NCI-H82 (cell line): ENCODE data around the gene PREP.
"Not testable (repeated sequence)": the region's sequence is repeated elsewhere in the genome, so short reads cannot be mapped to it uniquely, and the experiment has no call there.

ENCODE experiments used
- DNase-seq: peaks from one replicate; lab custom pipeline; 2025; lab: John Stamatoyannopoulos, UW

PREP gene

DNA sequence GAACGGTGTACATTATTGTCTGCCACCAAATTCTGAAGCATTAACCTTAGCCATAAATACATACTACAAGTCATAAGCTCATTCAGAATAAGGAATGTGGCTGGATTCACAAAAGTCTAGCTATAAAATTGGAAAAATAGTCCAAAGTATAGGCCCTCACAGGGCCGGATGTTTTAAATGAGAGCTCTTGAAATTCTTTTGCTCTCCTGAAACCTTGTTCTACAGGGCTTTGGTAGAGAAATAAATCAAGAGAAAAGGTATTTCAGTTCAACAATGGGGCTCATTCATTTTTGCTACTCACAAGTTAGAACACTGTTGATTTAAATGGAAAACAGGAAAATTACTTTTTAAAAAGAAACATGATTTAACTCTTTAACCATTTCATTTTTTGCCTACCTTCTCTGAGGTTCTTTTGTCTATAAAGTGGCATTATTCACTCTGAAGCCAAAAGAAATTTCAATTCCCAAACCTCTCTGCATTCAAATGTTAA lies 58.0 kb downstream of the PREP start:
- DNase-seq = no peak

DNA sequence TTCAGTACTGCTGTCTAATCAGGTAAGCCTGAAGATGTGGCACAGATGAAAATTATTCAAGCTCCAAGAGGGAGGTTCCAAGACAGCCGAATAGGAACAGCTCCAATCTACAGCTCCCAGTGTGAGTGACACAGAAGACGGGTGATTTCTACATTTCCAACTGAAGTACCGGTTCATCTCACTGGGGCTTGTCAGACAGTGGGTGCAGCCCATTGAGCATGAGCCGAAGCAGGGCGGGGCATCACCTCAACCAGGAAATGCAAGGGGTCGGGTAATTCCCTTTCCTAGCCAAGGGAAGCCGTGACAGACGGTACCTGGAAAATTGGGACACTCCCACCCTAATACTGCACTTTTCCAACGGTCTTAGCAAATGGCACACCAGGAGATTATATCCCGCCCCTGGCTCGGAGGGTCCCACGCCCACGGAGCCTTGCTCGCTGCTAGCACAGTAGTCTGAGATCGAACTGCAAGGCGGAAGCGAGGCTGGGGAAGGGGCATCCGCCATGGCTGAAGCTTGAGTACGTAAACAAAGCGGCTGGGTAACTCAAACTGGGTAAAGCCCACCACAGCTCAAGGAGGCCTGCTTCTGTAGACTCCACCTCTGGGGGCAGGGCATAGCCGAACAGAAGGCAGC lies 64.4 kb downstream of the PREP start:
- not testable (repeated sequence) for DNase-seq

DNA sequence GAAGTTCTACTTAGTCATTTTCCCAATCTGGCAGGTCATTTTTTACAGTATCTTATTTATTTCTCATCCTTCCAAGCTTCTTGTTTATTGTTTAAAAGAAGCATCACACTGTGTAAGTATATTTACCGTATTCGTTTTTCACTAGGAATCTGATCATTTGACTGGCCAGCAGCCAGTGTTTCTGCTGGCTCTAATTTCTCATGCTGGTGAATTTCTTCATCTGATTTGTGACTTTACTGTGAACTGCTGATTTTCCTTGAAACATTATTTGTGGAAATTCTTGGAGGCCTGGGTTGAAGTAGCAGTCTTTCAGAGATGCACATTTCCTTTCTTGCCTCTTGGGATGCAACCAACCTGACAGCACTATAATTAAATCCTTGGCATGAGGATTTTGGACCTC lies 65.9 kb downstream of the PREP start:
- no peak for DNase-seq

GRCh38 chr6:105332576-105332975 lies 70.3 kb downstream of the PREP start:
- DNase-seq = no peak

DNA sequence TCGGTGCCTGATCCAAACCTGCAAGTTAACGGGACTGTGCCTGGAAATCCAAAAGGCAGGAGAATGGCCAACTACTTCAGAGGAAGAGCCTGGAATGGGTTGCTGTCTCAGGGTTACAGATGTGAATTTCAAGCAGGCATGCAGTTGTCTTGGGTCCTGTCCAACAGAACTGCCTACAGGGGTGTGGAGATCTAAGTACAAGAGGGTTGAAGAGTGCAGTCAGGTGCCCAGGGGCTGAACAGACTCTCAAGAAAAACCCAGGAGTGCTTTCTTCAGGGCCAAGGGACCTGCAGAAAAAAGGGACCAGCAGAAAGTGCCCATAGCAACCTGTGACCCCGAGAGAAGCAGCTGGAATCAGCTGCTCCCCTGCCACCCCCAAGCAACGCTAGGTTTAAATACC lies 71.0 kb downstream of the PREP start:
- DNase-seq = no peak

DNA sequence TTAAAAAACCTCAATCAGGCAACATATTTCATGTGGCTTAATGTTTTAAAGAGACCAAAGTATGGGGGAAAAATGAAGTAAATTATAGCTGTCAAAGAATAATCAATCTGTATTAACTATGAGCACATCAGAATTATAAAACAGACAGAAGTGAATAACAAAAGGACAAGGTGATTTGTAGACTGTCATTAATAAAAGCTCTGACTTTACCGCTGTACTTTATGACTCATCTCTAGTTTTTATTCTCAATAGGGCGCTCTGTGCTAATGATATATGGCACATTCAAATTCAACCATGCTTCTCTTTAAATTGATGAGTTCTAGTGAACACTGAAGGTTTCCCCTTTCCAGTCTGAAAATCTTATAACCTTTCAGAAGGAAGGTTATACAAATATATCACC lies 72.0 kb downstream of the PREP start:
- DNase-seq = no peak

DNA sequence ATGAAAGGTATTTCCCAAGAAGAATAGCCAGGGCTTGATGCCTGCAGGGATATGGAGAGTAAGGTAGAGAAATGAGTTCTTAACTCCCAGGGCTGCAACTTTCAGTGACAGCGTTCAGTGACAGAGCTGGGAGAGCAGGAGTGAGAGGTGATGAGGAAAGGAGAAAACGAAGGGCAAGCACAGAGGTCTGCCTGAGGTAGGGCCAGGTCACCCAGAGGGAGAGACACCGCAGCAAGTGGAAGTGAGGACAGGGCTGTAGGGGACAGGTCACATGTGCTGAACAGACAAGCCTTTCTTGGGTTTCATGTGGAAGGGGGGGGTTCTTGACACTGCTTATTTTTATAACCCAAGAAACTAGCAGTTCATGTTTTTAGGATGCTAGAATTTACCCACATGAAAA lies 72.5 kb downstream of the PREP start:
- no peak for DNase-seq

DNA sequence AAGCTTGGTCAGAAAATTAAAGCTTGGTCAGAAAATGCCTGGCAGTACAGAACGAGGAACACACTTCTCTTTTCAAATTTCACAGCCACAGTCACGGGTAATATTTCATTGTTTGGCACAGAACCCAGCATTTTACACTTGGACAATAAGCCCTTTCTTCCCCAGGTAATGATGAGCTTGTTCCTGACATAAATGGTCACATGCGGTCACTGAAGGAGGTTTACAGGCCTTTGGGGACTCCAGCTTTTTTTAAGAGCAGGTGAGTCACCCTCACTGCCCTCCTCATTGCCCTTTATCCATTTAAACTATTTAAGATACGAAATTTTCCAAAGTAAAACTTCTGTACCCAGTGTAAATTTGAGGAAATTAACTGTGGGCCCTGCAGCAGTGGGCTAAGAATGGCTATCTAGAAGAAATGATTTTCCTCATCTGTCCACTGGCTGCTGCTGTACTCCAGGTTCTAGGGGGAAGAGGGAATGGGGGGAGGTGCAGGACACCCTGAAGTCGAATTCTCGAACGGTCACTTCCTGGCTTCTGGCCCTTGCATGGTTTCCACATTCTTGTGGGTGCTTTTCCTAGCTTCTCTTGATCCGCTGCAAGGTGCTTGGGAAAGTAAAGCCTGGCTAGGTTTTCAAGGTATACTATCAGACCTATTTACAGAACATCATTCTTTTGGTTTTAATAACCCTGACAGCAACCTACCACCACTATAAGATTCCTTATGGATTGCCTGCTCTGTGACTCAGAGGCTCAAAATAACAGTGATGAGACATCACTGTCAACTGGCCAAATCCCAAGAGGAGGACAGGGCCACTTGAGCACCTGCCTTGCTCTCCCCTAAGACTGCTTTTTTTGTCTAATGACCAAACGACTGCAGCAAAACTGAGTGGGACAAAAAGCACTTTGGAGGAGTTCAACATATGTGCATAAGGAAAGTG lies 75.8 kb downstream of the PREP start:
- DNase-seq = no peak

- no peak for DNase-seq
These were observed 76.7 kb downstream of the PREP start for GRCh38 chr6:105326216-105326615.

GRCh38 chr6:105324386-105324950 lies 78.4 kb downstream of the PREP start:
- no peak for DNase-seq

DNA sequence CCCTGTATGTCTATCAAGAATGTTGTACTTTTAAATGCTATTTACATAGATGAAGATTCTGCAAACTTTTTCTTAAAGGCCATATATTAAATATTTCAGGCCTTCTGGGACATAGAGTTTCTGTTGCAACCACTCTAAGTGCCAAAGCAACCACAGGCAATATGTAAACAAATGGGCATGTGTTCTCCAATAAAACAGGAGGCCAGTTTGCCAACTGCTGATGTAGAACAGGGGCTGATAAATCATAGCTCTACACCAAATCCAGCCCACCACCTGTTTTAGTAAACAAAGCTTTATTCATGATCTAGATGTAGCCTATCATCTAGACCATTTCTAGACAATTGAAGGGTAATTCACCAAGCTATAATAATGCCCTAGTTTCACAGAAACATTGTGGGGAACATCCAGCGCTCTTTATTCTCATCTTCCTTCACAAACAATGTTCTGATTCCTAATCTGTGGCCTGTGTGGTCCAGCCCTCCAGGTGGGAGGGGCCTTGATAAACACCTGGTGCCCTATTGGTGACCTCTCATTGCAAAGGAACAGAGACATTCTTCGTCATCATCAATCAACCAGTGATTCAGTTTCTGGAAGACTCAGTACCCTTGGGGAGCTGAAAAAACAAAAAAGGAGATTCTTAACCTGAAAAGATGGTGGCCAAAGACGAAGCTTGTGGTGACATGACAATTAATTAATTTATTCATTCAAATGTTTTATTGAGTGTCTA lies 80.2 kb downstream of the PREP start:
- no peak for DNase-seq

DNA sequence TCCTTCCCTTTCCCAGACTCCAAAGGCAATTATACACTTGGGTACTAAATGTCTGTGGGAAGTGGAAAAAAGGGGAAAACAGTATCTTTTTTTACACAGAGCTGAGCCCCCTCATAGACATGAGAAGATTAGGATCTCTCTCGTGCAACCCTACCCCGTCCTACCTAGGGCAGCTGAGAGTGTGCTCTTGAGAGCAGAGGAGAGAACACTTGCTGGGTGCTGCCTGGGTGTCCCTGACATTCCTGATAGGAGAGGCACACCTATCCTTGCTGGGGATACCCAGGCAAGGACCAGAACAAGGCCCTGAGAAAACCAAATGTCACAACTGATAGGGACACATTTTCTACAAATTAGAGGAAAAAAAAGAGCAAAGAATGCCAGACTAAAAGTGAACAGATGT lies 81.2 kb downstream of the PREP start:
- DNase-seq = no peak

GRCh38 chr6:105321207-105321606 lies 81.7 kb downstream of the PREP start:
- no peak for DNase-seq

- peak; percentile 41 for DNase-seq
These were observed 82.1 kb downstream of the PREP start for GRCh38 chr6:105320765-105321164.

DNA sequence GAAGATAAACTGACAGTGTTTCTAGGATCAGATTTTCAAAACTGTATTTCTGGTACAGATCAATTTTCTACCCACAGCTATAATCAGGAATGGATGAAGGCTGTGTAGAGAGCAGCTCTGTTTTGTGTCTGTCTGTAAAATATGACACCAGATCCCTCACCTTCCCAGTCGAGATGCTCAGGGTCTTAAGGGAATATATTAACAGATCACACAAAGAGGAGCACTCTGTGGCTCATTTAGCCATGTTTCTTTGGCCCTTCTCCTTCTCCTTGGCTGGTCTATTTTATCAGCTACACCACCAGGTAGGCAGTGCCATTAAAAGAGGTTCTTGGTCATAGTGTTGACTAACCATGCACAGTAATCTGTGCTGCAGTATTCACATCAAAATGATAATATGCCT lies 82.6 kb downstream of the PREP start:
- no peak for DNase-seq

DNA sequence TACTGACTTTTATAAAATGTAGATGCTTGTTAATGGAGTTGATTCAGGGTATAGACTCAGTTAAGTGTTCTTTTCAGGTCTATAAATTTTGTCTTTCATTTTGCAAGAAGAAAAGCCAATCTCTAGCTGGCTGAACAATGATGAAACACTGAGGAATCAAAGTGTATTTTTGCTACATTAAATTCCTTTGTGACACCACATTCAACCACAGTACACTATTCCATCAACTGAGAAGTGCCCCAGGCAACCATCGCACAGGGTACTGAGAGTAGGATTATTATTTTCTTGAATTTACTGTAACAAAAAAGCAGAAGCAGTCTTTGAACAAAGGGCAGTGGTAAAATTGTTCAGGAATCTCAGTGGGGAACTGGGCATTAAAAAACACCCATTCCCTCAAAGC lies 83.6 kb downstream of the PREP start:
- no peak for DNase-seq

DNA sequence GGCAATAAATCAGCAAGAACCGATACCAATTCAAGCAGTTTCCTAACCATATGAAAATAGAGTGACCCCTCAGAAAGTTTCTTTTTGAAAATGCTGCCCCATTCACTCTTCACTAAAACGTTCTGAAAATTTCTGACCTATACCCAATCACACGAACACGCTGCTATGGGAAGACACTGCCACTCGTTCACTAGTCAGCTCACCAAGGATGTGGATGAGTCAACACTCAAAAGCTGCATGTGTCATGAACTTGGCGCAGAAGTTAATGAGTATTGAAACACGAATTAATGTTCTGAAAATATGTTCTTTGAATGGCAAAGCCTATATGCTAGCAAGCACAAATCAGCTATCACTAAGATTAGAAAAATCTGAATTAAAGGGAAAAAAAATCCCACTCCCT lies 84.2 kb downstream of the PREP start:
- DNase-seq = no peak

GRCh38 chr6:105317607-105318533 lies 85.0 kb downstream of the PREP start:
- DNase-seq = peak; percentile 7

DNA sequence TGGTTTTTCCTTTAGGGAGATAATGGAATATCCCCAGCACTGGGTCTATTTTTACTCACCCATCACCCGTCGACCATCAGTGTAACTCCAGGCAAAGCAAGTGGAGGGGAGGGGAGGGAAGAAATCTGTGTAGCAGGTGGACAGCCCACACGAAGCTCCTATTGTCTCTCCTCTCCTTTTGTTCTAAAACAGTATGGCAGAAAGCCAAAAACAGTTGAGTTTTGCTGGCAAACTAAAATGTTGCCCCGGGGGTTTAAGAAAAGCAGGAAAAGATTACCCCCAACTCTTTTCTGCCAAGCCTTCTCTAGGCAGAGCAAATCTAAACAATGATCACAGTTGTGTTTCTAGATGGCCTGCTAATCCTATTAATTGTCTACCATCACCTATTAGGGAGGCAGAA lies 89.7 kb downstream of the PREP start:
- no peak for DNase-seq

DNA sequence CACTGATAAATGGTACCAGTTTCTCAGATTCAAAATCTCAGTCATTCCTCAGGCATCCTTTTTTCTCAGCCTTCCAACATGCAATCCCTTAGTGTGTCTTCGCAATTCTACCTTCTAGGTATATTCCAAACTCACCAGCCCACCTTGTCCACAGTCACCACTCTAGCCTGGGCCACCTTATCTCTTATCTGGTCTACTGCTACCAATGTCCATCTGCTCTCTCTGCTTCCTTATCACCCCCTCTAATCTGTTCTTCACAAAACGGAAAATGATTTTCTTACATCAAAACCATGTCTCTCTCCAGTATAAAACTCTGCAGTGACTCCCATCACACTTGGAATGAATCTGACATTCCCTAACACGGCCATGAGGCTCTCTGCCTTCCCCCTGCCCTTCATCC lies 91.9 kb downstream of the PREP start:
- DNase-seq = no peak

- no peak for DNase-seq
These were observed 92.5 kb downstream of the PREP start for GRCh38 chr6:105310371-105310770.
